NCI-H2029 treated with DMSO at 0.1 percent for 48 hours (cell line): ENCODE data around the gene SUGP2.

Experiments
- DNase-seq: peaks from one replicate; lab custom pipeline; 2025; lab: John Stamatoyannopoulos, UW

SUGP2 gene

GRCh38 chr19:18951721-18952281 lies 81.5 kb downstream of the SUGP2 start:
- DNase-seq, result no peak

DNA sequence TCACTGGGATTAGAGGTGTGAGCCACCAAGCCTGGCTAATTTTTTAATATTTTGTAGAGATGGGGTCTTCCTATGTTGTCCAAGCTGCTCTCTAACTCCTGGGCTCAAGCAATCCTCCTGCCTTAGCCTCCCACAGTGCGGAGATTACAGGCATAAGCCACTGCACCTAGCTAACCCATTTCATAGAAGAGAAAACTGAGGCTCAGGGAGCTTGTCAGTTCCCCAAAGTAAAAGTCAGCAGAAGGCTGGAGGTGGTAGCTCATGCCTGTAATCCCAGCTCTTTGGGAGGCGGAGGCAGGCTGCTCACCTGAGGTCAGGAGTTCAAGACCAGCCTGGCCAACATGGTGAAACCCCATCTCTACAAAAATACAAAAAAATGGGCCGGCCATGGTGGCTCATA lies 83.5 kb downstream of the SUGP2 start:
- no peak for DNase-seq

DNA sequence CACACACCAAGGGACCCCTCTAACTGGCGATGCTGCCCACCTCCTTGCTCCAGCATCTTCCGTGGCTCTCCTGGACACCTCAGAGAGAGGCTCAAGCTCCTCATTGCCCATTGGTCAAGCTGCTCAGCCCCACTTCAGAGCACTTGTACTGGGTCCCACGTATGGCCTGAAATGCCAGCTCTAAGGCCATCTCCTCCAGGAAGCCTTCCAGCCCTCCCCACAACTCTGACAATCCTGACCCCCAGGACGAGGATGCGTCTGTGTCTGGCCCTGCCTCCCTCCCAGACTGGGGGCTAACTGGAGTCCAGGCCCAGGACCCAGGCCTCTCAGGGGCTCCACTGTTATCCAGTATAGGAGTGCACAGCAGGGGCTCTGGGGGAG lies 84.4 kb downstream of the SUGP2 start:
- no peak for DNase-seq

- DNase-seq, result no peak
Observed at GRCh38 chr19:18948075-18948975, 85.0 kb downstream of the SUGP2 start.

DNA sequence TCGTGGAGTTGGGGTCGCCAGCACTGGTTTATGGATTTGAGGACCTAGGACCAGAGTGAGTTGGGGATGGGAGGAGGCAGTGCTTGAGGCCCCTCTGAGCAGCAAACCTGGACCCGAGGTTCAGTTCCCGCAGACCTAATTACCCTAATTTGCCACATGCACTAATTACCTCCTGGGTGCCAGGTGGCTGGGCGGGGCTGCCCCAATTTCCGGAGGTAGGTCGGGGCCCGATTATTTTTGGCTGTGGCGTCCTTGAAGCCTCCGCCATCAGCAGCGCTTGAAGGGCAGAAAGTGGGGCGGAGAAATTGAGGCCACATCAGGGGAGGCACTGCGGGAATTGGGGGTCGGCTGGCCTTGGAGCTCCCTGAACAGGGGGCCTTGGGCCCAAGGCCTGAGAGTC lies 86.4 kb downstream of the SUGP2 start:
- no peak for DNase-seq

- DNase-seq, result no peak
Observed at GRCh38 chr19:18946335-18946734, 87.0 kb downstream of the SUGP2 start.

GRCh38 chr19:18945297-18945696 lies 88.0 kb downstream of the SUGP2 start:
- DNase-seq, result no peak

DNA sequence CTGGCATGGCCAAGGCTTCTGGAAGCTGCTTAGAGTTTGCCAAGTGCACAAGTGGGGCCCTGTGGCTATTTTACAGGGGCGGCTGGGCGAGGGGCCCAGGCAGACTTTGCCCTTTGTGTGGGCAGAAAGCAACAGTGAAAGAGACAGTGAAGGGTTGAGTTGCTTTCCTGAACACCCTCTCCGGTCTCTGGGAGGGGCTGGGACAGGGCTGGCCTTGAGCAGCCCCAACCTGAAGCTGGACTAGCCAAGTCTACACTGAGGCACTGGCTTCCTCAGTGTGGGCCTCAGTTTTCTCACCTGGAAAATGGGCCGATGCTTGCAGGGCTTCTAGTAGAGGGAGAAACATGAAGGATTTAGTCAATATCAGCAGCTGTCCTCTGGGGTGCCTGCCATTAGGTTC lies 89.9 kb downstream of the SUGP2 start:
- no peak for DNase-seq

DNA sequence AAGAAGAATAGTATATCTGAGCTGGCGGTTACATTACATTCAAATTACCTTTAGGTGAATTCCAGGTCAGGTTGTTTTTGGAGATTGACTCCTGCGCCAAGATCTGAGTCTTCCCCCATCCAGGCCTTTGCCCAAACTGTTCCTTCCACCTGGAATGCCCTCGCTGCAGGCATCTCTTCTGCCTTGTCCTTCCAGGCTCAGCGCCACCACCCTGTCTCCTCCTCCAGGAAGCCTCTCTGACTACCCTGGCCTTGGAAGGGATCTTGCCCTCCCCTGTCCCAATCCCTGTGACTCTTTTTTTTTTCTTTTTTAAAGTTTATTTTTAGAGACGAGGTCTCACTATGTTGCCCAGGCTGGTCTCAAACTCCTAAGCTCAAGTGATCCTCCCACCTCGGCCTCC lies 90.6 kb downstream of the SUGP2 start:
- DNase-seq, result no peak

GRCh38 chr19:18941628-18942354 lies 91.5 kb downstream of the SUGP2 start:
- no peak for DNase-seq
